ENCODE data around the gene SMIM14. TPM values are rescaled to one million over a fixed set of nuclear protein-coding genes. Genes with fewer than 3 reads are reported as not detected.

Gene SMIM14
- total RNA-seq, 1 donor from 2014 or later = 91.0 TPM

DNA sequence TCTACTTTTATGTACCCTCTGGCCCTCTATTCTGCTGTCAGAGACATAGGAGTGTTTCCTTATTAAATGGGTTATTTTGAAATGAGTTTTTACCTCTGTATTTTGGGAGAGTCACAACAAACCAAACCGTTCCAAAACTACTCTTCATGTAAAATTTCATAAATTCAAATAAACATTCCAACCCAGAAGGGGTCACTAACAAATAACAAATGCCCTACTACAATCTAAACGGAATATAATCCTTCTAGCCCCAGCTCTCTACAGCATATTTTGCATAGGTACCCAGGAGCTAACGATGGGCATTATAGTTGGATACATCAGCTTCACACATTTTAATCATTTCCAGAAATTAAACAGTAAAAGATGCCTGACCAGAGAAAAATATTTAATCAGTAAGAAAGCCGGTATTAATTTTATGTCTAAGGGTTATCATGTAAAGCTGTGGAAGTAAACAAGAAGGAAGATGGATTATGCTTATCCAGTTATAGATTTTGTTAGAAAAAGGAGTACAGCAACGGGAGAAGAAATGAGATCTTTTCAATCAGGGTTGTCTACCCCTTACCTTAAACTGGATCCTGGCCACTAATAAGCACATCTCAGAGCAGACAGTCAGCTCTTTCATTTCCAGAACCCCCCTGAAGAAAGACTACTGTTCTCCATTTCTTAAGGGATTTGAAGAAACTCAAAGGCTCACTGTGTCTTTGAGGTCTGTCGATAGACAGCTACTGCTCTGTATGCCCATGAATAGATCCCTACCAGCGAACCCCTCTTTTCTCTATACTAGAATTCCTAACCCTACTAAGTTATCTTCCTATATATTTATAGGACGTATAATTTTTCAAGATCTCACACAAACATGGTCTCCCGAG, 112.6 kb downstream of the SMIM14 start:
- Histone ChIP-seq H3K36me3 (peaks cover 17% of the 10 kb centered on the region), H3K9me3 (ENCODE audit: low read depth) (peaks cover 12% of the 10 kb centered on the region), H4K20me1 (ENCODE audit: low read depth) (peaks cover 41% of the 10 kb centered on the region), H3F3A (ENCODE audit: low read depth) (peaks cover 25% of the 10 kb centered on the region), H3K4me1 (peaks cover 6% of the 10 kb centered on the region), H3K9ac (peak overlapping the region; percentile 91), H3K27ac (peak overlapping the region; percentile 96), H3K4me3 (peak overlapping the region; percentile 83), H3K4me2 (peak overlapping the region; percentile 100), H3K79me2 (ENCODE audit: low read depth) (peaks cover 93% of the 10 kb centered on the region), H2AFZ (replicated peaks) (no peak overlapping the region), H3K27me3 (no peaks in the 10 kb centered on the region)
- H3K27ac Mint-ChIP-seq = peak overlapping the region; percentile 96
- no peaks in the 10 kb centered on the region for H3K27me3 Mint-ChIP-seq (ENCODE audit: insufficient read depth, low read depth)
- H3K4me1 Mint-ChIP-seq = peaks cover 23% of the 10 kb centered on the region
- H3K9me3 Mint-ChIP-seq = peaks cover 12% of the 10 kb centered on the region
- DNase-seq (ENCODE audit: low spot score) = peak; percentile 33
- H3K36me3 Mint-ChIP-seq = peaks cover 18% of the 10 kb centered on the region
- H3K4me3 Mint-ChIP-seq = peak overlapping the region; percentile 98
- no peak for TF ChIP-seq EZH2 (IDR thresholded peaks at IDR 0.05)
- TF ChIP-seq, protein P1, sequence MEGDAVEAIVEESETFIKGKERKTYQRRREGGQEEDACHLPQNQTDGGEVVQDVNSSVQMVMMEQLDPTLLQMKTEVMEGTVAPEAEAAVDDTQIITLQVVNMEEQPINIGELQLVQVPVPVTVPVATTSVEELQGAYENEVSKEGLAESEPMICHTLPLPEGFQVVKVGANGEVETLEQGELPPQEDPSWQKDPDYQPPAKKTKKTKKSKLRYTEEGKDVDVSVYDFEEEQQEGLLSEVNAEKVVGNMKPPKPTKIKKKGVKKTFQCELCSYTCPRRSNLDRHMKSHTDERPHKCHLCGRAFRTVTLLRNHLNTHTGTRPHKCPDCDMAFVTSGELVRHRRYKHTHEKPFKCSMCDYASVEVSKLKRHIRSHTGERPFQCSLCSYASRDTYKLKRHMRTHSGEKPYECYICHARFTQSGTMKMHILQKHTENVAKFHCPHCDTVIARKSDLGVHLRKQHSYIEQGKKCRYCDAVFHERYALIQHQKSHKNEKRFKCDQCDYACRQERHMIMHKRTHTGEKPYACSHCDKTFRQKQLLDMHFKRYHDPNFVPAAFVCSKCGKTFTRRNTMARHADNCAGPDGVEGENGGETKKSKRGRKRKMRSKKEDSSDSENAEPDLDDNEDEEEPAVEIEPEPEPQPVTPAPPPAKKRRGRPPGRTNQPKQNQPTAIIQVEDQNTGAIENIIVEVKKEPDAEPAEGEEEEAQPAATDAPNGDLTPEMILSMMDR (IDR thresholded peaks at IDR 0.05) = no peak
- TF ChIP-seq EZH2phosphoT487 (IDR thresholded peaks at IDR 0.05) = no peak

DNA sequence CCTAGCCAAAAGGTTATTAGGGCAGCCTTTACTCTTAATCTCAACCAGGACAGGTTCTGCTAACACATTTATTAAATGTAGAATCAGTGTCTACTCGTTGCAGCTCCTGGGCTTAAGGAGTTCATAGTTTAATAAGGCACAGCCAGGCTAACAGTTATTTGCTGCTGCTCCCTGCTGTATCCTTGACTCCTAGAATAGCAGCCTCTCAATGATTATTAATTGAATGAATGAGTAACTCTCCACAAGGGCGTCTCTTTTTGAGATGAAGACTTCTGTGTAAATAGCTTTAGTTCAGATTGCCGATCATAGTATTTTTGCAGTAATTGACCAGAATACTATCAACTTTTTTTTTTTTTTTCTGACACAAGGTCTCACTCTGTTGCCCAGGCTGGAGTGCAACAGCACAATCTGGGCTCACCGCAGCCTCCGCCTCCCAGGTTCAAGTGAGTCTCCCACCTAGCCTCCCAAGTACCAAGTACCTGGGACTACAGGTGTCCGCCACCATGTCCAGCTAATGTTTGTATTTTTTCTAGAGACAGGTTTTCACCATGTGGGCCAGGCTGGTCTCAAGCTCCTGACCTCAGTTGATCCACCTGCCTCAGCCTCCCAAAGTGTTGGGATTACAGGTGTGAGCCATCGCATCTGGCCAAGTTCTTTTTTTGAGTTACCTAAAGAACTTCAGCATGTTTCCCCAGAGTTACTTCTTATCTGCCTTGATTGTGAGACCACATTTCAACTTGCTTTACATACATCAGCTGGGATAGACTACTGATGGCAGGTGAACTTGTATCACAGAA, 114.3 kb downstream of the SMIM14 start:
- peaks cover 19% of the 10 kb centered on the region for H3K4me1 Mint-ChIP-seq
- Histone ChIP-seq H2AFZ (replicated peaks) (no peak overlapping the region), H3K4me3 (no peak overlapping the region), H3K27ac (no peak overlapping the region), H3K79me2 (ENCODE audit: low read depth) (peaks cover 93% of the 10 kb centered on the region), H3K27me3 (no peaks in the 10 kb centered on the region), H3K9me3 (ENCODE audit: low read depth) (no peaks in the 10 kb centered on the region), H3K36me3 (peaks cover 3% of the 10 kb centered on the region), H3K4me1 (peaks cover 6% of the 10 kb centered on the region), H3F3A (ENCODE audit: low read depth) (peaks cover 25% of the 10 kb centered on the region), H3K4me2 (no peak overlapping the region), H4K20me1 (ENCODE audit: low read depth) (peaks cover 41% of the 10 kb centered on the region), H3K9ac (no peak overlapping the region)
- H3K36me3 Mint-ChIP-seq = peaks cover 4% of the 10 kb centered on the region
- peak overlapping the region; percentile 53 for H3K4me3 Mint-ChIP-seq
- no peaks in the 10 kb centered on the region for H3K9me3 Mint-ChIP-seq
- TF ChIP-seq EZH2phosphoT487 (IDR thresholded peaks at IDR 0.05) = no peak
- no peak for TF ChIP-seq EZH2 (IDR thresholded peaks at IDR 0.05)
- no peak overlapping the region for H3K27ac Mint-ChIP-seq
- no peak for DNase-seq (ENCODE audit: low spot score)
- no peaks in the 10 kb centered on the region for H3K27me3 Mint-ChIP-seq (ENCODE audit: insufficient read depth, low read depth)

- peaks cover 9% of the 10 kb centered on the region for H3K36me3 ChIP-seq
- Mint-ChIP-seq H3K4me3 (no peak overlapping the region), H3K27me3 (ENCODE audit: insufficient read depth, low read depth) (no peaks in the 10 kb centered on the region), H3K36me3 (peaks cover 3% of the 10 kb centered on the region), H3K27ac (no peak overlapping the region), H3K4me1 (peaks cover 11% of the 10 kb centered on the region), H3K9me3 (no peaks in the 10 kb centered on the region)
- H3K9me3 ChIP-seq (ENCODE audit: low read depth) = no peaks in the 10 kb centered on the region
- H2AFZ ChIP-seq (replicated peaks) = no peak overlapping the region
- peaks cover 45% of the 10 kb centered on the region for H4K20me1 ChIP-seq (ENCODE audit: low read depth)
- no peak overlapping the region for H3K4me2 ChIP-seq
- peaks cover 11% of the 10 kb centered on the region for H3F3A ChIP-seq (ENCODE audit: low read depth)
- no peak for DNase-seq (ENCODE audit: low spot score)
- no peaks in the 10 kb centered on the region for H3K27me3 ChIP-seq
- H3K4me1 ChIP-seq = no peaks in the 10 kb centered on the region
- peaks cover 100% of the 10 kb centered on the region for H3K79me2 ChIP-seq (ENCODE audit: low read depth)
- H3K27ac ChIP-seq = no peak overlapping the region
- H3K4me3 ChIP-seq = no peak overlapping the region
- TF ChIP-seq EZH2phosphoT487 (IDR thresholded peaks at IDR 0.05) (no peak), EZH2 (IDR thresholded peaks at IDR 0.05) (no peak)
- TF ChIP-seq, protein P1 (IDR thresholded peaks at IDR 0.05) = no peak
- H3K9ac ChIP-seq = no peak overlapping the region
These were observed 116.6 kb downstream of the SMIM14 start for GRCh38 chr4:39522068-39522467.

Measured in neural progenitor cell (in vitro differentiated cells).